ENCODE measurements around the gene SMIM15. TPM values are rescaled to one million over a fixed set of nuclear protein-coding genes. Genes with fewer than 3 reads are reported as not detected.

The SMIM15 gene
- total and polyA plus RNA-seq, 2 of the 4 experiments (the other 2 are of a cell fraction): 49.7 to 94.3 TPM

DNA sequence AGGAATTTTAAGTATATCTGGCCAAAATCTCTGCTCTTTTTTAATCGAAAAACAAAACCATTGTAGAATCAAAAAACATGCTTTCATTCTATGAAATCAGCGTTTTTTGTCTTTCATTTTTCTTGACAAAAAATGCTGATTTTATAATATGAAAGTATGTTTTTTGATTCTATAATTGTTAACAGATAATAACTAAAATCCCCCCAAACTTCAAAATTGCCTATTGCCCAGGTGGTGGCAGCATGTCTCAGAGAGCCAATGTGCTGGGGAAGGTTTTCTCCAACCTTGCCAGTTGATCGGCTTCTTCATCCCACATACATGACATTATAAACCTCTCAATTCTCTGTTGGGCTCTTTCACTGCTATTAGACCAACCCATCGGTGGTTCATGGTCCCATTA lies 5.1 kb upstream of the SMIM15 start:
- TF ChIP-seq MAFK (IDR thresholded peaks at IDR 0.05; ENCODE audit: low read depth, low read length) (peak; percentile 34; the same call in 1 of the 2 replicates), MXI1 (IDR thresholded peaks at IDR 0.05; ENCODE audit: borderline replicate concordance, low read depth, low read length) (no peak), RAD21 (IDR thresholded peaks at IDR 0.05; ENCODE audit: low read length) (peak; percentile 78), SMC3 (IDR thresholded peaks at IDR 0.05; ENCODE audit: low read depth, low read length) (peak; percentile 72), RCOR1 (IDR thresholded peaks at IDR 0.05; ENCODE audit: insufficient replicate concordance, low read length) (no peak), CTCF (conservative IDR thresholded peaks at IDR 0.05; ENCODE audit: low read depth, low read length) (peak; percentile 66)
- Histone ChIP-seq H4K8ac (ENCODE audit: low read depth in 2 of 2, low read length in 2 of 2) (peak overlapping the region in 1 of 2 experiments; percentile 50; a peak in 1 of 4 replicates), H3K79me1 (ENCODE audit: low read depth in 1 of 2, low read length in 2 of 2) (peaks cover 17 to 24% of the 10 kb centered on the region in 2 experiments), H3K14ac (replicated peaks; ENCODE audit: low read depth, low read length) (0 out of 2 replicates have a peak overlapping the region, but pooled peaks have one; percentile 63), H3K4me3 (ENCODE audit: insufficient read depth, low read depth, low read length) (no peak overlapping the region), H2BK20ac (ENCODE audit: low read depth, low read length) (no peak overlapping the region), H3K23ac (ENCODE audit: low read depth, low read length) (no peak overlapping the region), H3K4ac (ENCODE audit: low read depth, low read length) (peak overlapping the region; percentile 47; the same call in 1 of the 2 replicates), H2AK9ac (replicated peaks; ENCODE audit: low read depth, low read length, poor library complexity) (no peak overlapping the region), H4K5ac (ENCODE audit: low read depth, low read length) (no peak overlapping the region), H2BK15ac (ENCODE audit: low read depth, low read length) (peak overlapping the region; percentile 93; the same call in 2 of the 3 replicates), H3K36me3 (ENCODE audit: control insufficient read depth, insufficient read depth, low read length) (no peaks in the 10 kb centered on the region), H3K9me3 (ENCODE audit: control insufficient read depth, insufficient read depth, low read length) (no peaks in the 10 kb centered on the region), H3K4me1 (ENCODE audit: control insufficient read depth, insufficient read depth, low read length) (peaks cover 3% of the 10 kb centered on the region), H3K56ac (ENCODE audit: extremely low read depth, insufficient read depth, low read length) (peak overlapping the region; percentile 33; the same call in 1 of the 2 replicates), H2BK5ac (ENCODE audit: low read depth, low read length, poor library complexity, severe bottlenecking) (no peak overlapping the region), H3K9me1 (ENCODE audit: insufficient read depth, low read length) (peaks cover 4% of the 10 kb centered on the region; the same call in 1 of the 2 replicates), H2AFZ (replicated peaks; ENCODE audit: low read length, poor library complexity) (no peak overlapping the region), H3K4me2 (ENCODE audit: low read depth, low read length) (no peak overlapping the region), H2BK120ac (ENCODE audit: low read depth, low read length) (no peak overlapping the region), H3K9ac (ENCODE audit: low read depth, low read length) (no peak overlapping the region), H3K18ac (ENCODE audit: low read depth, low read length) (no peak overlapping the region), H4K20me1 (ENCODE audit: insufficient read depth, low read length) (no peaks in the 10 kb centered on the region; the same call in none of the 2 replicates), H3K27me3 (ENCODE audit: control insufficient read depth, insufficient read depth, low read length) (no peaks in the 10 kb centered on the region), H3K27ac (ENCODE audit: insufficient read depth, low read length) (no peak overlapping the region), H4K91ac (ENCODE audit: insufficient read depth, low read depth, low read length) (no peak overlapping the region), H2AK5ac (ENCODE audit: low read depth, low read length) (no peak overlapping the region)
- intact Hi-C loops (cut with micrococcal nuclease) (loop anchor here (1.0 to 10.0 kb wide), 3 partner anchors 164 to 647 kb away; no protein-coding TSS in a partner anchor), dilution Hi-C loops (cut with HindIII; ENCODE audit: low sequenced_read_pairs, unreplicated experiment) (no loop called here), in situ Hi-C loops (cut with MboI; ENCODE audit: low sequenced_read_pairs) (loop anchor here (25.0 kb wide), 1 partner anchor 480 kb away; no protein-coding TSS in a partner anchor)
- ATAC-seq (ENCODE audit: low read depth): peak; percentile 59
- peak; percentile 65 for DNase-seq
- ChIA-PET CTCF (no interaction called here), POLR2A (ENCODE audit: unreplicated experiment) (no interaction called here)
- 40% methylated on average over 1 of the region's 4 CpGs; no CpG with 5 or more reads in 1 of the 2 experiments for WGBS, 2 experiments (ENCODE audit: extremely low coverage in 2 of 2, insufficient read length in 1 of 2)
- BruUV-seq (replicated peaks): no TSS peak
